ENCODE measurements around the gene CARTPT. TPM values are rescaled to one million over a fixed set of nuclear protein-coding genes. Genes with fewer than 3 reads are reported as not detected.
A peak's percentile ranks its signal among the peaks of the same experiment; 100 is the strongest.

CARTPT gene
- total RNA-seq, 2 donors from 2014 or later = not detected

- Mint-ChIP-seq H3K36me3 (ENCODE audit: low read depth) (no peaks in the 10 kb centered on the region), H3K27me3 (ENCODE audit: insufficient read depth) (peaks cover 7% of the 10 kb centered on the region), H3K4me1 (peaks cover 22% of the 10 kb centered on the region), H3K4me3 (no peak overlapping the region), H3K27ac (no peak overlapping the region), H3K9me3 (no peaks in the 10 kb centered on the region)
- Histone ChIP-seq H3K9me3 (ENCODE audit: control insufficient read depth, low read length) (no peaks in the 10 kb centered on the region), H3K27me3 (ENCODE audit: control insufficient read depth, insufficient read depth, low read length, poor library complexity, severe bottlenecking) (no peaks in the 10 kb centered on the region), H3K9ac (ENCODE audit: extremely low read depth, low read length, poor library complexity, severe bottlenecking) (no peak overlapping the region), H3K4me3 (ENCODE audit: low read length) (no peak overlapping the region), H3K4me1 (ENCODE audit: control insufficient read depth, insufficient read depth, low read length) (peaks cover 5% of the 10 kb centered on the region), H3K36me3 (ENCODE audit: control insufficient read depth, insufficient read depth, low read length) (no peaks in the 10 kb centered on the region), H3K27ac (ENCODE audit: low read depth, low read length) (no peak overlapping the region)
- peak; percentile 91 for DNase-seq
- peak; percentile 93 for TF ChIP-seq CTCF (conservative IDR thresholded peaks at IDR 0.05)
- WGBS, 2 experiments (ENCODE audit: insufficient coverage in 1 of 2, insufficient read length in 1 of 2) = 81 to 92% methylated on average over 4 to 14 of the region's 14 CpGs
Observed at GRCh38 chr5:71697967-71698366, 21.1 kb upstream of the CARTPT start.

DNA sequence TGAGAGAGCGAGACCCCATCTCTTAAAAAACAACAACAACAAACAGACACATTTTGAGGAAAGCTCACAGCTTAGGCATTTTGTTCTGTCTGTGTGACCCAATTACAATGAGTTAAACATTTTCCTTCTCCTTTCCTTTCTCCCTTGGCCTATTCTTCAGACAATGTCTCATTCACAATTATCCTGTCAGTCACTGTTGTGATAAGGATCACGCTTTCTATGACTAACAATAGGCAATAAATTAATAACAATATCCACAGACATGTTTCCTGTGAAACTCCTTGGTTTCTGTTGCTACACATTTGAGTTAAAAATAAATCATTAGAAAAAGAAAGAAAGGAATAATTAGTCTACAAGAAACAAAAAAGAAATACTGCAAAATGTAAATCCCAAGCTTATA lies 19.8 kb upstream of the CARTPT start:
- Histone ChIP-seq H3K36me3 (ENCODE audit: control insufficient read depth, insufficient read depth, low read length) (no peaks in the 10 kb centered on the region), H3K27ac (ENCODE audit: low read depth, low read length) (no peak overlapping the region), H3K4me1 (ENCODE audit: control insufficient read depth, insufficient read depth, low read length) (peaks cover 5% of the 10 kb centered on the region), H3K9ac (ENCODE audit: extremely low read depth, low read length, poor library complexity, severe bottlenecking) (no peak overlapping the region), H3K27me3 (ENCODE audit: control insufficient read depth, insufficient read depth, low read length, poor library complexity, severe bottlenecking) (no peaks in the 10 kb centered on the region), H3K9me3 (ENCODE audit: control insufficient read depth, low read length) (no peaks in the 10 kb centered on the region), H3K4me3 (ENCODE audit: low read length) (no peak overlapping the region)
- H3K9me3 Mint-ChIP-seq = no peaks in the 10 kb centered on the region
- 94% methylated on average over 2 of the region's 2 CpGs; no CpG with 5 or more reads in 1 of the 2 experiments for WGBS, 2 experiments (ENCODE audit: insufficient coverage in 1 of 2, insufficient read length in 1 of 2)
- H3K4me1 Mint-ChIP-seq = peaks cover 19% of the 10 kb centered on the region
- TF ChIP-seq CTCF (conservative IDR thresholded peaks at IDR 0.05) = no peak
- peaks cover 10% of the 10 kb centered on the region for H3K27me3 Mint-ChIP-seq (ENCODE audit: insufficient read depth)
- H3K27ac Mint-ChIP-seq = no peak overlapping the region
- no peak overlapping the region for H3K4me3 Mint-ChIP-seq
- no peak for DNase-seq
- no peaks in the 10 kb centered on the region for H3K36me3 Mint-ChIP-seq (ENCODE audit: low read depth)

GRCh38 chr5:71699751-71700150 lies 19.3 kb upstream of the CARTPT start:
- Histone ChIP-seq H3K27ac (ENCODE audit: low read depth, low read length) (no peak overlapping the region), H3K27me3 (ENCODE audit: control insufficient read depth, insufficient read depth, low read length, poor library complexity, severe bottlenecking) (no peaks in the 10 kb centered on the region), H3K4me3 (ENCODE audit: low read length) (no peak overlapping the region), H3K36me3 (ENCODE audit: control insufficient read depth, insufficient read depth, low read length) (no peaks in the 10 kb centered on the region), H3K4me1 (ENCODE audit: control insufficient read depth, insufficient read depth, low read length) (peaks cover 4% of the 10 kb centered on the region), H3K9ac (ENCODE audit: extremely low read depth, low read length, poor library complexity, severe bottlenecking) (no peak overlapping the region), H3K9me3 (ENCODE audit: control insufficient read depth, low read length) (no peaks in the 10 kb centered on the region)
- Mint-ChIP-seq H3K4me1 (peaks cover 16% of the 10 kb centered on the region), H3K27ac (no peak overlapping the region), H3K27me3 (ENCODE audit: insufficient read depth) (peaks cover 10% of the 10 kb centered on the region), H3K9me3 (no peaks in the 10 kb centered on the region), H3K36me3 (ENCODE audit: low read depth) (no peaks in the 10 kb centered on the region), H3K4me3 (no peak overlapping the region)
- no peak for TF ChIP-seq CTCF (conservative IDR thresholded peaks at IDR 0.05)
- DNase-seq = no peak
- 100% methylated on average over 2 of the region's 2 CpGs; no CpG with 5 or more reads in 1 of the 2 experiments for WGBS, 2 experiments (ENCODE audit: insufficient coverage in 1 of 2, insufficient read length in 1 of 2)

All from endodermal cell (in vitro differentiated cells).